ENCODE results near the gene COX14.

COX14 gene

DNA sequence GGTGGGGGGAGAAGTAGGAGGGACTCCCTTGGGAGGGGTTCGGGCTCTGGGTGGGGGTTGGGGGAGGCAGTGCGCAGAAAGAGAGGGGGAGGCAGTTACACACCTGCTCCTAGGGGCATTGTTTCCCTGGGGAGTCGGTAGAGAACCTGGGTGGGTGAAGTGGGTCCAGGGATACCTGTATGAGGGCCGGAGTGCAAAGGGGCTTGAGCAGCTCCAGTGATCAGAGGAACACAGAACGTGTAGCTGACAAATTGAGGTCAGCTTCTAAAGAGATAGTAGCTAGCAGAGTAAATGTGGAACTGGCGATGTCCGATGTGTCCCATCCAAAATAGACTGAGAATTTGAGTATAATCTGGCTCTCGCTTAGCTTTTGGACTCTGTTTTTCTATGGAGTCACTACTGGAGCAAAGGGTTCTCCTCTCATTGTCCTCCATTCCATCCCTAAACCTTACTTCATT, 26.4 kb upstream of the COX14 start:
- DNase-seq, result no peak

DNA sequence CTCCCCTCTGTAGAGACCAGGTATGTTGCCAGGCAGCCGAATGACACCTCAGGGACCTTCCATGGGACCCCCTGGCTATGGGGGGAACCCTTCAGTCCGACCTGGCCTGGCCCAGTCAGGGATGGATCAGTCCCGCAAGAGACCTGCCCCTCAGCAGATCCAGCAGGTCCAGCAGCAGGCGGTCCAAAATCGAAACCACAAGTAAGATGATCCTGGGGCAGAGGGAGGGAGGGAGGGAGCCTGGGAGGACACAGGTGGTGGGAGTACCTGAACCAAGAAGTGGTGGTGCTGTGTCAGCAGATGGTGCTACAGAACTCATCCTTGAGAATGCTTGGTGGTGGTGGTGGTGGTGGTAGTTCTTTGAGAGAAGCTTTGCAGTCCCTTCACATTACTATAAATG, 25.9 kb upstream of the COX14 start:
- DNase-seq, result no peak

DNA sequence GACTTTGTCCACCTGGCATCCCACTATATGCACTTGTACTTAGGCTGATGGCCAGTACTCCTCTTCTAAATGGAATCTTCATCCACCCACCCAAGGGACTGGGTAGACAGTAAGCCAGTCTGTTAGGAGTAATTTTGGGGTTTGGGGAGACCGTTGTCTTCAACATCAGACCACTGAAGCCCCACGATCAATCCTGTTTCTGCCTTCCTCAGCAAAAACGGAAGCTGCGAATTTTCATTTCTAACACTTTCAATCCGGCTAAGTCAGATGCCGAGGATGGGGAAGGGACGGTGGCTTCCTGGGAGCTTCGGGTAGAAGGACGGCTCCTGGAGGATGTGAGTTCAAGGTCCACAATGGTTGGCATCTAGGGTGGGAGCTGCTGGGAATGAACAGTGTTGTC, 24.9 kb upstream of the COX14 start:
- DNase-seq, result no peak

DNA sequence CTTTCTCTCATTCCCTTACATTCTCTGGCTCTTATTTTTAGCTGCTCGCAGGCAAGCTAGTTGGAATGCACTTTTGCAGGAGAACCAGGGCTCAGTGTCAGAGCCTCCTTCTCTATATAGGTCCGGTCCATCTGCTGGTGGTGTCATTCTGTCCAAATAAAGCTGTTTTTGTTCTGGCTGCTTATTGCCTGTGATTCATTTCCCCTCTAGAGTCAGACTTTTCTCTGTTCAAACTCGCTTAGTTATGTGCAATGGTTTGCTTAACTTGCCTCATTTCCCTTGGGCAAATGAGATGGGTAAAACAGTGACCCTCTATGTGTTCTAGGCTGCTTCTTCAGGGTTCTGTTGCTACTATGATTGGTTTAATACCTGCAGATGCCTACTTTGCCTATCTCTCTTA, 24.0 kb upstream of the COX14 start:
- peak; percentile 14 for DNase-seq

DNA sequence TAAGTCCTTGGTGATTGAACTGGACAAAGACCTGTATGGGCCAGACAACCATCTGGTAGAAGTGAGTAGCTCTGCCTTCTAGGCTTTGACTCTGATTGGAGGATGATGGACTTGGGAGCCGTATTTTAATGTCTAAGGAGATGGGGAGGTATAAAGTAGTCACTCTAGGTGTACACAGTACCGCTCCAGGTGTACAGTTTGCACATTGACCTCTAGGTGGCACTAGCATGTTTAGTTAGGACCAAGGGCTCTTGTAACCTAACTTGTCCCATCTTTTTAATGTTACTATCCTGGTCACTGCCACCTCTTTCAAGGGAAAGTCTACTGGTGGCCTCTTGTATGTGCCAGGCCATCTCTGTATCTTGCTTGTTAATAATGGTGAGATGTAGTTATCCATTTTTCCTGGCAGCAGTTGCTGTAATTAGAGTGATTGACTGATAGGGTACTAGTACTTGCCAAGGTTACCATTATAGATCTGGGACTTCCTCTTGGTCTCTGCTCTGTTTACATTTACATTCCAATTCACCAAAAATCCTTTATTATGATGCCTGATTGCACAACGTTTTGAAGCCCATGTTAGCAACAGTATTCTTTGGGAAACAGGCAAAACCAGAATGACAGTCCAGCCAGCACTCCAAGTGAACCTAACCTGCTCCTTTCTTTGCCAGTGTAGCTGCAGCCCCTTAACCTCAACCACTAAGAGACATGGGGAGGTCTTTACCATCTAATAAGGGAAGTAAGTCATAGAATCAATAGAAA, 23.3 kb upstream of the COX14 start:
- peak; percentile 76 for DNase-seq

DNA sequence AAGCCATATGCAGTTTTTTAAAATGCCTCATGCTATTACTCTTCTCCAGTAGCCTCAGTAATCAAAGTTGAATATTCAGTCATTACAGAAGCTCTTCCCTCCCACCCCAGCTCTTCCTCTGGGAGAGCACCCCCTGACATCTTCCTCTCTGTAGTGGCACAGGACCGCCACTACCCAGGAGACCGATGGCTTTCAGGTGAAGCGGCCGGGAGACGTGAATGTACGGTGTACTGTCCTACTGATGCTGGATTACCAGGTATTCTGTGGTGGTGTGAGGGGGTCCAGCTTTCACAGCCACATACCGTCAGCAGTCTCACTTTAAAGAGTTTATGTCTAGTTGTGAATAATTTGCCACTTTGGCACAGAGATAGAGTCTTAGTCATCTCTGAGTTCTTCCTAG, 22.3 kb upstream of the COX14 start:
- DNase-seq, result no peak

DNA sequence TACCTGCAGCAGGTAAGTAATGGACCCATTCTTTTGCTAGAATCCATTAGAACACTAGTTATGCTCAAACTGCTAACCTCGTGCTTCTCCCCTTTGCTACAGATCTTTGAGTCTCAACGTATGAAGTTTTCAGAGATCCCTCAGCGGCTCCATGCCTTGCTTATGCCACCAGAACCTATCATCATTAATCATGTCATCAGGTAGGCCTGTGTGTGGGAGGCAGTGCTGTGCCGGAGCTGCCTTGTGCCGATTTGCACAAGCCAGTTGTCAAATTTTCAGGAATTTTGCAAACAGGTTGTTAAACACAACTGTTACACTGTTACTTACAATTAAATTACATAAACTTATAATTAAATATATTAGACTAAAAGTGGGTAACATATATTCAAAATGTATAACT, 21.6 kb upstream of the COX14 start:
- no peak for DNase-seq

DNA sequence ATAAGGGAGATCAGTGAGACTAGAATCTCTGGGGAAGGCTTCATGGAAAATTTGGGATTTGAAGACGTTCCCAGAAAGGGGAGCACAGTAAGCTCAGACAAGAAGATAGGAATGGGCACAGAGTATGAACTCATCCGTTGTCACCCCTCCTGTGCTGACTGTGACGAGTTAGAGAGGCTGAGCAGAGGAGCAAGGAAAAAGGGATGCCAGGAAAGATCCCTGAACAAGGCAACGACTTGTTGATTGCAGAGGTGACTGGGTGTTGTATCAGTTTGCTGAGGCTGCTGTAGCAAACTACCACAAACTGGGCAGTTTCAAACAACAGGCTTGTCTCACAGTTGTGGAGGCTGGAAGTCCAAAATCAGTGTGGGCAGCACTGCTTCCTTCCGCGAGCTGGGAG, 14.1 kb upstream of the COX14 start:
- no peak for DNase-seq

DNA sequence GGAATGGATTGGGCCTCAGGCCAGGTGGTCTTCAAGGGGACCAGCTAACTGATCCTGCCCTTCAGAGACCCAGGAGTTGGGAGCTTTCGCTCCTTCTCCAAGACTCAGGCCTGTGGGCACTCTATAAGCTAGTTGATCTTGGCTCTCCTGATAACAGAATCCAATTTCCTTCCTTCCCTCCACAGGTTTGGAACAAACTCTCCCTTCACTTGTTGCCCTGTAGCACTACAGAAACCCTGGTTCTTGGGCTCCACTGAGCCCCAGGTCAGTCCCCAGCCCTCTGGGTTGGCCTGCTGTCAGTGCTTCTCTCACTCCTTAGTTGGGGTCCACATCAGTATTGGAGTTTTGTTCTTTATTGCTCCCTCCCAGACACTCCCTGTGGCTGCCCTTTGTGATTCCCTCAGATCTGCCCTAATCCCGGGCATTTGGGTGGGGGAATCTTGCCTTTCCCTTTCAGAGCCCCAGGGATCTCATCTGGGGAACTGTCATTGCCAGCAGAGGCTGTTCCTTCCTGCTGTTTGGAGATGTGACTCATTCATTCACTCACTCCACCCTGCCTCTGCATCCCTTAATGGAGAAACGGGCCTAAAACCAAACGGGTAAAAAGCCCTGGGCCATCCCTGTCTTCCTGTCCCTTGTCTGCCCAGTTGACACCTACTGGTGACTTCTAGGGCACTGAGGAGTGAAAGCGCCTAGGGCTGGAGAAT, 12.6 kb upstream of the COX14 start:
- DNase-seq, result no peak

DNA sequence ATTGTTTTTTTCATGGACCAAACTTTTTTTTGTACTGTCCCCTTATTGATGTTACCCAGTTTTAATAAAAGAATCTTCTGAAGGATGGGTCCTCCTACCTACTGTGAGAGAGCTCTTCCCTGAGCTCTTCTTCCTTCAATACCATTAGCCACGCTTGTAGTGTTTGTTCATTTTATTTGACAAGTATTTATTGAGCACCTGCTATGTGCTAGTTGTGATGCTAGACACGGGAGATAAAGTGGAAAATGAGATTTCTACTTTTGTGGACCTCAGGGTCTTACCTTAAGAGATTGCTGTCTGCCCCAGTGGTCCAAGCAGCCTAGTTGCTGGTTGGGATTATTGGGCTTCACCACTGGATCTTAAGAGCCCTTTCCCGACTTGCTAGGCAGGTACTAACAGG, 11.5 kb upstream of the COX14 start:
- DNase-seq, result no peak

DNA sequence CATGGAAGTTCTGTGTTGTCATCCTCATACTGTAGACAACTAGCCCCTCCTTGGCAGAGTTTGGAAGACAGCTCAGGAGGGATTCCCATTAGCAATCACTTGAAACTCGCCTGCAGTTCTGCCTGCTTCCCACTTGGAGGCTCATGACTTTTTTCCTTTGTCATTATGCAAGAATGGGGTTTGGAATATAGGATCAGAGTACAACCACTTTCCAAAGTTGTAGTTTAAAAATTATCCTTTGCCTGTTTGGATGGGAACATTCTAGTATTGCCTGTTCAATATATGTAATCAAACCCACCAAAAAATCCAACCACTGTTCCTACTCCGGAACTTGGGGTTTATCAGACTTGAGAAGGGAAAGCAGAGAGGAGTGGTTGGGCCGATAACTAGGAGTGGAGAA, 10.4 kb upstream of the COX14 start:
- no peak for DNase-seq

DNA sequence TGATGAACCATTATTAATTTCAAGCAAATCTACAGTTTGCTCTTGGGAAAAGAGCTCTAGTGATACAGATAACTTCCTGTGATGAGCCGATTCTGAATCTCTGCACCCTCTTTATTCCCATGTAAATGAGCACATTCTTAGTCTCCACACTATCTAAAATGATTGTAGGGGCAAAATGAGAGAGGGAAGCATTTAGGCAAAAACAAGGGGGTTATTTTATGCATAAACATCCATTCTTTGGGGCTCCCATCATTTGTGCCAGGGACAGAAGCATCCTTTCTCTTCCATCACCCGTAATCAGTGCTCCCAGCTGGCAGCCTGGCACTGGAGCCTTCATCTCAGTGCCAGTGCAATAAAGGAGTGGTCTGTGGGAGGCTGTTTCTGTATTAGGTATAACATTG, 9.9 kb upstream of the COX14 start:
- DNase-seq, result no peak

DNA sequence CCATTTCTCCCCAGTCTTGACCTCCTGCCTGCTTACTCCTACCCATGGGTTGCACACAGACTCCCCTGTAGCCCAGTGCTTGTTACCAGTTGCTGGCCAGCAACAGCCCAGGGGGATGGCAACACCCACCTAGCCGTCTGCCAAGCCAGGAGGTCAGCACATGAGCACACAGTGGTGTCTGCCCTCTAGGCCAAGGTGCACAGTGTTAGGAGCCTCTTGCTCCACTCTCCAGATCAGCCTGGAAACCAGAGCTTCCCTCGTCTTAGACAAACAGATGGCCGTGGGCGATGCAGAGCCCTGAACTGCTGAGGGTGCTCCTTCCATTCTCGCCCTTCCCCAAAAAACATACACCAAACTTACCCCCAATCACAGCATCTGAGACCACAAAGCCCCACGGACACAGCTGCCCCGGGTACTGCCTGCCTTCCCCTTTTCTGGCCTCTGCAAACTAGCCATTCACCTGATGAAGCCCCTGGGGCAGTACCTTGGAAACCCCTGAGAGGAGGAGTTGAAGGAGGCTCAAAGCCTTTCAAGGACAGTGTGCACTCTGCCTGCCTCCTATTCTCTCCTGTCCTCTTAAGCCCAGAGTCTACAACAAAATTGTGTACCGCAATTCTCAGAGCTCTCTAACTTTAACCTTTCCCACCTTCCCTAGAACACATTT, 9.3 kb upstream of the COX14 start:
- DNase-seq, result no peak

DNA sequence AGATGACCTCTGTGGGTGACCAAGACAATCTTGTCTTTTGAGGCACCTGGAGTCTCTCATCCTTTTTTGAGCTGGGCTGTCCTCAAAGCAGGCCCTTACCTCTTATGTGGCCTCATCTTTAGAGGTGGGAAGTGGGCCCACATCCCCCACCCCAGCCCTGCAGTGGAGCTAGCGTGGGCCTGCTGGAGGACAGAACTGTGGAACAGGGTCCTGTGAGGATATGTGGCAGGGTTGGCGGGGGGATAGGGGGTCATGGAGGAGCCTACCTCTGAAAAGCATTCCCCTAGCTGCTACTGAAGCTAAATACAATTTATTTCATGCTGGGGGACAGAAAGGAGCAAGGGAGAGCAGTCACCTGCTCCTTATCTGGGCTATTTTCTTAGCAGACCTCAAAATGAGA, 8.7 kb upstream of the COX14 start:
- DNase-seq, result no peak

DNA sequence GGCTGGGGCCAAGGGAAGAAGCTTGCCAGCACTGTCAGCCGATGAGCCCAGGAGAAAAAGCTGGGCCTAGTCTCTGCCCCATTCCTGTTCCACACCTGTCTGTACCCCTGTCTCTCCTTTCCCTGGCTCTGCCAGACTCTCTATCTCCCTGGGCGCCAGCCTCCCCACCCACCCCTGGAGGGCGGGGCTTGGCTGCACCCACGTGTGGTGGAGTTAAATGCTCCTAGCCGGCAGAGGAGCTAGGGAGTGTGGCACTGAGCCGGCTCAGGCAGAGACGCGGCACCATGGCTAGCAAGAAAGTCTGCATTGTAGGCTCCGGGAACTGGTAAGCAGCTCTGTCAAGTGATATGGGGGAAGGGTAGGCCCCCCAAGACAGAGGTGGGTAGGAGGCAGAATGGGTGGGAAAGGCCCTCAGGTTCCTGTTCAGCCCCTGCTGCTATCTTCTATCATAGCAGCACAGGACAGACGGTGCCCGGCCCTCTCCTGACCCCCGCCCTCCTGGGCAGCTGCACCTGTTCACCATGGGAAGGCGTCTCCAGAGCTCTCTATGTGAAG, 8.2 kb upstream of the COX14 start, which contains the start of gene GPD1:
GPD1 (plus strand) TSS at position 242 of the 555 bp plus-strand sequence; CDS start at position 285, 43 bp downstream.
- DNase-seq, result no peak

DNA sequence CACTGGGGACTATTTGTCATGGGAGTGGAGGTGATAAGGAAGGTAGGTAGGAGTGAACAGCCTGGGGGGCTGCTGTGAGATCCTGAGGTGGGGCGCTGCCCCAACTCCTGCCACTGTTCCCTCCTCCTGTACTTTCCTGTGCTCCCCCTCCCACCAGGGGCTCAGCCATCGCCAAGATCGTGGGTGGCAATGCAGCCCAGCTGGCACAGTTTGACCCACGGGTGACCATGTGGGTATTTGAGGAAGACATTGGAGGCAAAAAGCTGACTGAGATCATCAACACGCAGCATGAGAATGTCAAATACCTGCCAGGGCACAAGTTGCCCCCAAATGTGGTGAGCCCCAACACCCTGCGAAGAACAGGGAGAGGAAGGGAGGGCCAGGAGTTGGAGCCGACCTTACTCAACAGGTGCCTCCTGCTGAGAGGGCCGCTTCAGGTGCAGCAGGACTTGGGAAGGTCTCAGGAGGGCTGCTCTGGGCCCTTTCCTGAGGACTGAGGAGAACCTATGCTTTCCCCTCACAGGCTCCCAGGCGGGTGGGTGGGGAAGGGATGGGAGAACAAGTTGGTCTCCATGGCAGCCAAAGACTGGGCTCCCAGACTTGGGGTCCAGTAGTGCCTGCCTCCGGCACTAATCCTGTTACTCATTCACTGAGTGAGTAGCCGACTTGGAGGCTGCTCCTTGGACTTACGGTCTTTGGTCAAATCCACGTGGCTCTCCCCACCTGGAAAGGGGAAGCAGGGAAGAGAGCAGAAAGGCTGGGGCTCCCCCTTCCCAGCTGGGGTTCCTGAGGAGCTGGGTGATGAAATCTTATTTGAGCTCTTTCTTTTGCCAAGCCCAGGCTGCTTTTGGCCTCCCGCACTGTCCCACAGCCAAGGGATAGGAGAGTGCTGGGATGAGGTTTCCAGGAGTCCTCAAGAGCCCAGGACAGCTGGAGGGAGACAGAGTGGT, 7.3 kb upstream of the COX14 start:
- no peak for DNase-seq

DNA sequence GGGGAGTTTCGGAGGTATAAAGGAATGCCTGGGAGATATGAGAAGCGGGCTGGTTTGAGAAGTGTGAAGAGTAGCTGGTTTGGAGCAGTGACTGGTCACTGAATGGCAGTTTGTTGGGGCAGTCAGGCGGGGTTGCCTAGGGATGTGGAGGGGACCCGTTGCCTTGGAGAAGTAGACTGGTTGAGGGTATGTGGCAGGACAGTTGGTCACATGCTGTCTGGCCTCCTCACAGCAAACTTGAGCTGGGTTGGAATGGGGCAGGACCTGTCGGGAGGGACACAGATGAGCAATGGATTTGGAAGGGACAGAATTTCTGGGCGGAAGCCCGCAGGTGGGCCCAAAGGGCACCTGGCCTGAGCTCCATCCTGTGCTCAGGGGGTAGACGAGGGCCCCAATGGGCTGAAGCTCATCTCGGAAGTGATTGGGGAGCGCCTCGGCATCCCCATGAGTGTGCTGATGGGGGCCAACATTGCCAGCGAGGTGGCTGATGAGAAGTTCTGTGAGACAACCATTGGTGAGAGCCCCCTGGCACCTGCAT, 6.1 kb upstream of the COX14 start:
- no peak for DNase-seq

DNA sequence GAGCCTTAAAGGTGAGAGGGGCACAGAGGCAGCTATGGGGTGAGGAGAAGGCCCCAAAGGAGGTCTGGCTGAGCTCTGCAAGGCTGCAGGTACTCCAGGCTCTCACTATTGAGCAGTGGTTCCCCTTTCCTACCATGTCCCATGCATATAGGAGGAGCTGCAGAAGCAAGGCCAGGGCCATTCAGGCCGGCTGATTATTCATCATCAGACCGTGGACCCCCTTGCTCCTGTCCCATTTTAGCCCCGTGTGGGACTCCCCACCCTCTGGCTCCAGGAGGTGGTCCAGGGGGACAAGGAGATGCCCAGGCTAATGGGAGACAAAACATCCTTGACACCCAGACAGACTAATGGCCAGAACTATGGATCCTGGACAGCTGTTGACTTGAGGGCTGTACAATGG, 5.1 kb upstream of the COX14 start:
- DNase-seq, result no peak

DNA sequence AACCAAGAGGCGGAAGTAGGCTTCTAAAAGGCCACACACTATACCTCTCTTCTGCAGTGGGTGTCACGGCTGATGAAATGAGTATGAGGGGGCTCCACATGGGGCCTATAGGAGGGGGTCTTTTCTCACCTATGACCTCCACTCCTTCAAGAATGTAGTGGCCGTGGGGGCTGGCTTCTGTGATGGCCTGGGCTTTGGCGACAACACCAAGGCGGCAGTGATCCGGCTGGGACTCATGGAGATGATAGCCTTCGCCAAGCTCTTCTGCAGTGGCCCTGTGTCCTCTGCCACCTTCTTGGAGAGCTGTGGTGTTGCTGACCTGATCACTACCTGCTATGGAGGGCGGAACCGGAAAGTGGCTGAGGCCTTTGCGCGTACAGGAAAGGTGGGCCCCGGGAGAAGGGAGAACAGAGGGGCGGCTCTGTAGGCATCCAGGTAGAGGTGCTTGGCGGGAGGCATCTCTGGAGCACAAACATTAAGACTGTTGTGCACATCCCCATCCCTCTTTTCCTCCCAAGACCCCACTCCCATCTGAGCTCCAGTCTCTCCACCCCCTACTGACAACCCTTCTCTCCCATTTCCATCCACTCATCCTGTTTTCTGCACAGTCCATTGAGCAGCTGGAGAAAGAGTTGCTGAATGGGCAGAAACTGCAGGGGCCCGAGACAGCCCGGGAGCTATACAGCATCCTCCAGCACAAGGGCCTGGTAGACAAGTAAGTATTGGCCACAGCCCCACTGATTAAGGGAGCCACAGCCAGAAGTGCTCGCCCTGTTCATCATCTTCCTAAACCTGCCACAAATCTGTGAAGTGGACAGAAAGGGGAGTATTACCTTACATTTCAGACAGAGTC, 4.4 kb upstream of the COX14 start:
- no peak for DNase-seq

DNA sequence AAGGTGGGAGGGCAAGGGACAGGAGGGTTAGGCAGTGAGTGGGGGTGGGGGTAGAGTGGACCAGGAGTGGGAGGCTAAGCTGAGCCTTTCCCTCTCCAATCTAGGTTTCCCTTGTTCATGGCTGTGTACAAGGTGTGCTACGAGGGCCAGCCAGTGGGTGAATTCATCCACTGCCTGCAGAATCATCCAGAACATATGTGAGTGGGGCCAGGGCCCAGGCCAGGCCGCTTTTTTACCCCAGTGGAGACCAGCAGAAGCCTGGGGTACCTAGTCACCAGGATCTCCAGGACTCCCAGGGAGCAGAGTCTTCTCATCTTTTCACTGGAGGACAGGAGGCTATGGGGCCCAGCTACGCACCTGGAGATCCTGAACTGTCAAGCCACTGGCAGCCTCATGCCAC, 2.7 kb upstream of the COX14 start:
- no peak for DNase-seq

DNA sequence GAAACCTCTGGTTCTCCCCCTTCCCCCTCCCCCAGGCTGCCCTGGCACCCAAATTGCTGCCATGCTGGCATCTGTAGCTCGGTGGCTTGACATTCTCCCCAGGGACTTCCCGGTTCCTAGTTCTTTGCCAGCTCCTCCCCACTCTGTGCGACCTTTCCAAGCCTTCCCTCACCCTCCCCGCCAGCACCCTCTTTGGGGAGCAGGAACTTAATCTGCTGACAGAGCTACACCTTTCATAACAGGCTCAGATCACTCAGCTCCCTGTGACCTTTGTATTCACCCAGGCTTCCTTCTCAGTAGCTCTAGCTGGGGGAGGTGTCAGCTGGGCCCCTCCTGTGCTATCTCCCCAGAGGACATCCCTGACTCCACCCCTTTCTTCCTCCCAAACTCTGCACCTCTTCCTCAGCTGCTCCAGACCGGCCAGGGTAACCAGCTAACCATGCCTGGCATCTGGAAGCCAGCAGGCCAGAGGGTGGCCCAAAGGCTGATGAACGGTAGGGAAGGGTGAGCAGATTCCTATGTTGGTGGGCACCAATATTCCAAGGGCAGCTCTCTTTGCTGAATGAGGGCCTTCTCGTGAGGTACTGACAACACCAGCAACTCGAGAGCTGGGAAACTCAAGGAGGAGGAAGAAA, 1.8 kb upstream of the COX14 start:
- DNase-seq, result no peak

Measured in activated CD4-positive, alpha-beta T cell treated with anti-CD3 and anti-CD28 coated beads, Interleukin-10, Interleukin-2, amounts not matched to agents 100 ng/mL and 50 ng/mL, durations not matched to agents 16 hours and 8 hours (primary cell).